Neural cell (in vitro differentiated cells): ENCODE measurements around the gene EGLN2. TPM values are rescaled to one million over a fixed set of nuclear protein-coding genes. Genes with fewer than 3 reads are reported as not detected.
A peak's percentile ranks its signal among the peaks of the same experiment; 100 is the strongest.

ENCODE experiments used
- H2AFZ ChIP-seq: fragments of 200-600, 300-800 bp; sonication (generic), shearing (Covaris generic); 2 replicates; pipeline ENCODE4 v1.6.0; 2014; ENCODE audit warnings: low read depth, mild to moderate bottlenecking, antibody characterized with exemption, low read length, moderate library complexity
- H3F3A ChIP-seq: fragments of 200-600 bp; shearing (Covaris generic); 2 replicates; pipeline ENCODE4 v1.6.1; 2016; ENCODE audit warnings: mild to moderate bottlenecking, moderate library complexity, mixed read lengths, antibody characterized with exemption, low read length; ENCODE audit not compliant: insufficient read depth, poor library complexity, severe bottlenecking
- H3K27ac ChIP-seq: fragments of 200-600, 300-800 bp; sonication (generic), shearing (Covaris generic); 2 replicates; pipeline ENCODE4 v1.5.1; 2014; ENCODE audit warnings: mild to moderate bottlenecking, low read length, moderate library complexity
- H3K27me3 ChIP-seq: fragments of 300-800, 200-600 bp; sonication (generic), shearing (Covaris generic); 2 replicates; pipeline ENCODE4 v1.6.0; 2014; ENCODE audit warnings: mild to moderate bottlenecking, low read depth, low read length, moderate library complexity; ENCODE audit not compliant: insufficient read depth
- H3K36me3 ChIP-seq: fragments of 300-800, 200-600 bp; sonication (generic), shearing (Covaris generic); 2 replicates; pipeline ENCODE4 v1.5.1; 2014; ENCODE audit warnings: mild to moderate bottlenecking, antibody characterized with exemption, low read length, moderate library complexity; ENCODE audit not compliant: insufficient read depth
- H3K4me2 ChIP-seq: fragments of 300-800, 200-600 bp; sonication (generic), shearing (Covaris generic); 2 replicates; pipeline ENCODE4 v1.6.0; 2014; ENCODE audit warnings: mild to moderate bottlenecking, low read length
- H3K4me3 ChIP-seq: fragments of 300-800, 200-600 bp; sonication (generic), shearing (Covaris generic); 2 replicates; pipeline ENCODE4 v1.5.1; 2014; ENCODE audit warnings: mild to moderate bottlenecking, low read length, moderate library complexity
- H3K79me2 ChIP-seq: fragments of 200-600 bp; shearing (Covaris generic); replicated peaks from 2 replicates; pipeline ENCODE4 v1.6.0; 2014; ENCODE audit warnings: mild to moderate bottlenecking, low read length, moderate library complexity; ENCODE audit not compliant: insufficient read depth
- H3K9ac ChIP-seq: fragments of 300-800, 200-600 bp; sonication (generic), shearing (Covaris generic); 2 replicates; pipeline ENCODE4 v1.6.1; 2016; ENCODE audit warnings: mild to moderate bottlenecking, low read length, mixed read lengths
- H3K9me2 ChIP-seq: fragments of 200-600 bp; shearing (Covaris generic); 2 replicates; pipeline ENCODE4 v1.6.1; 2016; ENCODE audit warnings: mild to moderate bottlenecking, low read length, mixed read lengths; ENCODE audit not compliant: insufficient read depth
- H3K9me3 ChIP-seq: fragments of 200-600, 300-800 bp; sonication (generic), shearing (Covaris generic); 2 replicates; pipeline ENCODE4 v1.6.1; 2016; ENCODE audit warnings: mild to moderate bottlenecking, mixed run types, low read length, moderate library complexity, mixed read lengths
- H4K20me1 ChIP-seq: fragments of 200-600 bp; shearing (Covaris generic); 2 replicates; pipeline ENCODE4 v1.6.1; 2016; ENCODE audit warnings: mild to moderate bottlenecking, mixed run types; ENCODE audit not compliant: insufficient read depth
- EP300 ChIP-seq: fragments of 450-650 bp; conservative IDR thresholded peaks from 2 replicates; pipeline ENCODE4 v1.6.1; 2014; ENCODE audit warnings: antibody characterized with exemption, mild to moderate bottlenecking, moderate library complexity; ENCODE audit not compliant: poor library complexity, severe bottlenecking
- EZH2 ChIP-seq: fragments of 200-600, 300-800 bp; shearing (Covaris generic), sonication (generic); IDR thresholded peaks from 2 replicates; pipeline ENCODE4 v1.6.1; 2014; ENCODE audit warnings: antibody characterized with exemption, low read length, borderline replicate concordance, mild to moderate bottlenecking; ENCODE audit not compliant: insufficient read depth, poor library complexity, severe bottlenecking
- MXI1 ChIP-seq: fragments of 450-650 bp; conservative IDR thresholded peaks from 2 replicates; pipeline ENCODE4 v1.6.1; 2014; ENCODE audit warnings: antibody characterized with exemption, mild to moderate bottlenecking; ENCODE audit not compliant: poor library complexity, severe bottlenecking
- POLR2AphosphoS5 ChIP-seq: IDR thresholded peaks from 2 replicates; pipeline ENCODE4 v1.6.1; 2012
- RAD21 ChIP-seq: fragments of 450-650 bp; conservative IDR thresholded peaks from 2 replicates; pipeline ENCODE4 v1.6.1; 2014; ENCODE audit warnings: antibody characterized with exemption, mild to moderate bottlenecking, moderate library complexity
- SMC3 ChIP-seq: fragments of 450-650 bp; conservative IDR thresholded peaks from 2 replicates; pipeline ENCODE4 v1.6.1; 2014; ENCODE audit warnings: antibody characterized with exemption, mild to moderate bottlenecking, moderate library complexity; ENCODE audit not compliant: poor library complexity
- TAF1 ChIP-seq: IDR thresholded peaks from 2 replicates; pipeline ENCODE4 v1.6.1; 2012; ENCODE audit warnings: low read depth
- polyA plus RNA-seq: library from polyadenylated mRNA; depleted of rRNA; stranded (reverse); fragments of >200 nt; gene quantifications from 2 replicates; pipeline ENCODE4 v1.2.3, GENCODE V29; 2014
- TF ChIP-seq, protein P1 (sequence below): IDR thresholded peaks from 2 replicates; pipeline ENCODE4 v1.6.1; 2012; ENCODE audit warnings: borderline replicate concordance
- TF ChIP-seq, protein P2 (sequence below): fragments of 450-650 bp; IDR thresholded peaks from 2 replicates; pipeline ENCODE4 v1.5.1; 2014; ENCODE audit warnings: antibody characterized with exemption, mild to moderate bottlenecking, moderate library complexity; ENCODE audit not compliant: poor library complexity, severe bottlenecking

The EGLN2 gene
- polyA plus RNA-seq, 1 donor from 2014 or later = 112 TPM

DNA sequence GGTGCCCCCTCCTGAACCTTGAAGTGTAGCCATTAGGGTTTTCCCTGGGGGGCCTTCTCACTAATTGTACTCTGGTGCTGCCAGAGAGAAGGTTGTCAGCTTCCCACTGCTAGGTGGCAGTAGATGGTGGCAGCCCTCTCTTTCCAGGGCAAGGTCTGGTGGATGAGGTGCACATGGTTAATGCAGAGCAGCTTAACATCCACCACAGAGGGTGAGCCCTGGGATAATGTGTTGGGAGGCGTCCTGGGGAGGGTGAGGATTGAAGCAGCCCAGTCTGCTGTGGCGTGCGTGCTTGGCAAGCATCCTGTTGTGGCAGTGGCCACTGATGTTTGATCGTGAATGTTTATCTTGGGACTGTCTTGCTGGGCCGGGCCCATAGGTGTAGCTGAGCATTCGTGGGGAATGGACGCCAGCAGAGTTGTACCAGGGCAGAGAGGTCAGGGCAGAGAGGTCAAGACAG, 5.8 kb downstream of the EGLN2 start:
- no peaks in the 10 kb centered on the region for H3F3A ChIP-seq
- peak overlapping the region; percentile 92 for H3K4me3 ChIP-seq
- no peaks in the 10 kb centered on the region for H3K27me3 ChIP-seq
- no peaks in the 10 kb centered on the region for H3K9me3 ChIP-seq
- no peak overlapping the region for H3K9ac ChIP-seq
- H3K79me2 ChIP-seq = peaks cover 68% of the 10 kb centered on the region
- H3K9me2 ChIP-seq = no peaks in the 10 kb centered on the region
- H3K36me3 ChIP-seq = peaks cover 3% of the 10 kb centered on the region
- TF ChIP-seq, protein P1, sequence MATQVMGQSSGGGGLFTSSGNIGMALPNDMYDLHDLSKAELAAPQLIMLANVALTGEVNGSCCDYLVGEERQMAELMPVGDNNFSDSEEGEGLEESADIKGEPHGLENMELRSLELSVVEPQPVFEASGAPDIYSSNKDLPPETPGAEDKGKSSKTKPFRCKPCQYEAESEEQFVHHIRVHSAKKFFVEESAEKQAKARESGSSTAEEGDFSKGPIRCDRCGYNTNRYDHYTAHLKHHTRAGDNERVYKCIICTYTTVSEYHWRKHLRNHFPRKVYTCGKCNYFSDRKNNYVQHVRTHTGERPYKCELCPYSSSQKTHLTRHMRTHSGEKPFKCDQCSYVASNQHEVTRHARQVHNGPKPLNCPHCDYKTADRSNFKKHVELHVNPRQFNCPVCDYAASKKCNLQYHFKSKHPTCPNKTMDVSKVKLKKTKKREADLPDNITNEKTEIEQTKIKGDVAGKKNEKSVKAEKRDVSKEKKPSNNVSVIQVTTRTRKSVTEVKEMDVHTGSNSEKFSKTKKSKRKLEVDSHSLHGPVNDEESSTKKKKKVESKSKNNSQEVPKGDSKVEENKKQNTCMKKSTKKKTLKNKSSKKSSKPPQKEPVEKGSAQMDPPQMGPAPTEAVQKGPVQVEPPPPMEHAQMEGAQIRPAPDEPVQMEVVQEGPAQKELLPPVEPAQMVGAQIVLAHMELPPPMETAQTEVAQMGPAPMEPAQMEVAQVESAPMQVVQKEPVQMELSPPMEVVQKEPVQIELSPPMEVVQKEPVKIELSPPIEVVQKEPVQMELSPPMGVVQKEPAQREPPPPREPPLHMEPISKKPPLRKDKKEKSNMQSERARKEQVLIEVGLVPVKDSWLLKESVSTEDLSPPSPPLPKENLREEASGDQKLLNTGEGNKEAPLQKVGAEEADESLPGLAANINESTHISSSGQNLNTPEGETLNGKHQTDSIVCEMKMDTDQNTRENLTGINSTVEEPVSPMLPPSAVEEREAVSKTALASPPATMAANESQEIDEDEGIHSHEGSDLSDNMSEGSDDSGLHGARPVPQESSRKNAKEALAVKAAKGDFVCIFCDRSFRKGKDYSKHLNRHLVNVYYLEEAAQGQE = no peak
- no peak for TF ChIP-seq MXI1
- TF ChIP-seq, protein P2, sequence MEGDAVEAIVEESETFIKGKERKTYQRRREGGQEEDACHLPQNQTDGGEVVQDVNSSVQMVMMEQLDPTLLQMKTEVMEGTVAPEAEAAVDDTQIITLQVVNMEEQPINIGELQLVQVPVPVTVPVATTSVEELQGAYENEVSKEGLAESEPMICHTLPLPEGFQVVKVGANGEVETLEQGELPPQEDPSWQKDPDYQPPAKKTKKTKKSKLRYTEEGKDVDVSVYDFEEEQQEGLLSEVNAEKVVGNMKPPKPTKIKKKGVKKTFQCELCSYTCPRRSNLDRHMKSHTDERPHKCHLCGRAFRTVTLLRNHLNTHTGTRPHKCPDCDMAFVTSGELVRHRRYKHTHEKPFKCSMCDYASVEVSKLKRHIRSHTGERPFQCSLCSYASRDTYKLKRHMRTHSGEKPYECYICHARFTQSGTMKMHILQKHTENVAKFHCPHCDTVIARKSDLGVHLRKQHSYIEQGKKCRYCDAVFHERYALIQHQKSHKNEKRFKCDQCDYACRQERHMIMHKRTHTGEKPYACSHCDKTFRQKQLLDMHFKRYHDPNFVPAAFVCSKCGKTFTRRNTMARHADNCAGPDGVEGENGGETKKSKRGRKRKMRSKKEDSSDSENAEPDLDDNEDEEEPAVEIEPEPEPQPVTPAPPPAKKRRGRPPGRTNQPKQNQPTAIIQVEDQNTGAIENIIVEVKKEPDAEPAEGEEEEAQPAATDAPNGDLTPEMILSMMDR = peak; percentile 29
- TF ChIP-seq POLR2AphosphoS5 = no peak
- peaks cover 10% of the 10 kb centered on the region for H4K20me1 ChIP-seq
- no peak overlapping the region for H2AFZ ChIP-seq
- H3K4me2 ChIP-seq = no peak overlapping the region
- no peak overlapping the region for H3K27ac ChIP-seq

DNA sequence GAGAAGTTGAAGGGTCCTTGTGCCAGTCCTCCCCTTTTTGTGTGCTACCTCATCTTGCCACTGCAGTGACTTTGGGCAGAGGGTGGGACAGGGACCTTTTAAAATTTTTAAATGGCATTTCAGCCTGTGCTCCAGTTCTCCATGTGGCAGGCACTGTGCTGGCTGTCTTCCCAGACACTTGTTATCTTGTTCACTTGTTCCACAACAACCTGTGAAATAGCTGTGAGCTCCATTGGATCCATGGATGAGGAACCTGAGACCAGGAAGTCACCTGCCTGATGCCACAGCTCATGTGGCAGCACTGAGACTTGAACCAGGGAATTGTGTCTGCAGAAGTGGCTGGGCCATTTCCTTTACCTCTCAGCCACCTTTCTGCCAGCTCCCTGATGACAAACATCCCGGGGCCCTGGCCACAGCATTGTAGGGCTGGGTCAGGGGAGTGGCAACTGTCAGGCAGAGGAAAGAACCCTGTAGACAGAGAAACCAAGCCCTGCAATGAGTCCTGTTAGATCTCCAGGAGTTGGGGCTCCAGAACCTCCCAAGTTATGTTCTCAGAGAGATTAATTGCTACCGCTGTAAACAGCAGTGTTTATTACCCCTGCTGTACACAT, 6.4 kb downstream of the EGLN2 start:
- Histone ChIP-seq H4K20me1 (peaks cover 10% of the 10 kb centered on the region), H3K27ac (peak overlapping the region; percentile 85), H3K27me3 (no peaks in the 10 kb centered on the region), H2AFZ (no peak overlapping the region), H3K79me2 (peaks cover 62% of the 10 kb centered on the region), H3K36me3 (peaks cover 3% of the 10 kb centered on the region), H3K4me2 (no peak overlapping the region), H3K4me3 (peak overlapping the region; percentile 92), H3K9ac (no peak overlapping the region), H3K9me2 (no peaks in the 10 kb centered on the region), H3K9me3 (no peaks in the 10 kb centered on the region), H3F3A (no peaks in the 10 kb centered on the region)
- TF ChIP-seq TAF1 = no peak
- TF ChIP-seq, protein P2 = no peak
- TF ChIP-seq, protein P1 = no peak
- TF ChIP-seq SMC3 = no peak
- no peak for TF ChIP-seq EP300
- TF ChIP-seq RAD21 = no peak
- no peak for TF ChIP-seq EZH2
- no peak for TF ChIP-seq POLR2AphosphoS5
- TF ChIP-seq MXI1 = no peak
